HG02623 (cell line): ENCODE measurements around the gene OR52I2.

Source experiments
- ATAC-seq: cut with Tn5 transposase; IDR thresholded peaks from one replicate; pipeline ENCODE4 v1.9.1; 2021; ENCODE audit warnings: moderate library complexity; ENCODE audit not compliant: unreplicated experiment

Gene OR52I2

DNA sequence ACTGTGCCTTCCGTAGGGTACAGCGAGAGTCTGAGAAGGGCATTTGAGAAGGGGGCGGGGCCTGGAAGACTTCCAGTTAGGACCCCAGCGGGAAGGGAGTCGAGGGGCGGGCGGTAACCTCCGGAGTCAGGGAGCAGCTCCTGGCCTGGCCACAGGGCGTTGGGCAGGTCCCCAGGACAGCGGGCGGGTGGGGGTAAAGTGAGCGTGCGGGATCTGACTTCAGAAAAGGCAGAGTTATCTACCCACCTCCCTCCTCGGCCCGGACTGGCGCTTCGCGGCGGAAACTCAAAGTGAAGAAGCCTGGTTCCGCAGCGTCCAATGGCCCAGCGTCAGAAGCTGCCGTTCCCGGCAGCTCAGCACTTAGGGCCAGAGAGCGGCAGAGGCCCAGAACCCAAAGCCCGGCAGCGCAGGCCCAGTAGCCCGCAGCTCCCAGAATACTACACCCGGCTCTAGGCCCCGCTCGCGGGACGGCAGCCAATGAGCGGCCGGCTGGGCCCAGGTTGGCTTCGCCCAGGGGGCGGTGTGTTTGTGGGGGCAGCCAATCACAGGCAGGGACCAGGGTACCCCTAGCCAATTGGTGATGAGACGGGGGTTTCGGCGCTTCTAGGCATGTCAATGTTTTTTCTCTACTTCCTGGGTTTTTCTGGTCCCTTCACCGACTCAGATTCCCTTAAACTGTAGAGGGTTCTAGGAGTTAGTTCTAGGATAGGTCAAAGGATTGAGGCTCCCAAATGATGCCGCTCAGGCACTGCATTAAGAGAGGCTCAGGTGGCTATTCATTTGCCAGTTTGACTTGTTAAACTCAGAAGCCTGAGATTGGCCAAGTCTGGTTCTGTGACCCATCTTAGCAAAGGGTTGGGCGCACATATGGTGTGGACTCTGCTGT is 26.5 kb downstream of the OR52I2 start, which contains the start of gene TRIM68:
Gene TRIM68 (minus strand): TSS at position 451 of the 886 bp plus-strand sequence. CDS start 2,727 bp downstream, outside the sequence.
- peak; percentile 100 for ATAC-seq

- no peak for ATAC-seq
These were observed 28.9 kb downstream of the OR52I2 start for GRCh38 chr11:4610258-4610935.

DNA sequence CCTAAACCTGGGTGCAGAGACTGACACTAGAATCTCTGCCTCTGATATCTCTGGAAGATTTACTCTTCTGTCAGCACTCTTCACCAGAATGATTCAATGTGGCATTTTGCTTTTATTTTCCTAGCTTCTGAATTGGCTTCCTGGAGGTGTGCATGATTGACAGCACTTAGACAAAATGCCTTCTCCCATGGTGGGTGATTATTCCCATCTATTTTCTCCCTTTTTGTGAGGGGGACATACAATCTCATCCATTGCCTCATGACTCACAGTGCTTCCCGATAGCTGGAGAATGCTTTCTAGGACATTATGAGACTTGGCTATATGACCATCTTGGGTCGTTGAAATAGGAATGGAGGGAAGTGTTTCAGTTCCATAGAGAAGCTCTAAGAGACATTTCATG is 30.4 kb downstream of the OR52I2 start:
- no peak for ATAC-seq

DNA sequence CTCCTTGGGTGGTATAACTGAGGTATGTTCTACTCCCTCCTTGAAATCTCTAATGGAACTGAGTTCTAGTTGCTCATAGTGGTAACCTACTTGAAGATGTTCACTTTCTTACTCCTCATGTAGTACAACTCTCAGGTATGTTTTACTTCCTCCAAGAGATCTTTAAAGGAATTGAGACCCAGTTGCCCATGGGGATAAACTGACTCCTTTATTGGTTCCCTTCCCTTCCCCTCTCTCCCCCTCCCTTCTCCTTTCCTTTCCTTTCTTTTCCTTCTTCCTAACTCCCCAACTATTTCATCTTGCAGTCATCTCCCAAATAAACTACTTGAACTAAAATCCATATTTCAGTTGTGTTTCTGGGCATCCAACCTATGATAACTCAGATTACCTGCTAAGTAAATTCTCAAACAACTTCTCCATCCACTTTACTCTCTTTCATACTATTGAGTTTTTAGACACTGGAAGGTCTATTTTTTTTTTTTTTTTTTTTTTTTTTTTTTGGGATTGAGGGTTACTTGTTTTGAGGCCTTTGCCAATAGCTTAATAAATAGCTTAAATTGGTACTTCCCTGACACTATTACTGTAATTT is 34.4 kb downstream of the OR52I2 start:
- ATAC-seq = no peak

DNA sequence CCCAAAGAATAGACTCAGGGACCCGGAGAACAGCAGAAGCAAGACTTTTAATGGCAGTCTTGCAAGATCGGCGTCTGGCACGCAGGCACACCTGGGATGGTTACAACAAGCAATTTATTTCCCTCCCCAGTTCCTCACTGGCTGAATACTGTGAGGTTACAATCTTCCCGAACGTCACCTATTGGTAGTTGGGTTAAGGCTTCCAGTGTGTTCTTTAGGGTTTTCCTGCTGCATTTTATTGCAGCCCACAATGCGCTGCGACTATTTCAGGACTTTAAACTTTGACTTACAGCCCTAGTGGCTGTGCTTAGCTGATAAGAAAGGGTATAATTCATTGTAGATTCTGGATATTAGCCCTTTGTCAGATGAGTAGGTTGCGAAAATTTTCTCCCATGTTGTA is 38.0 kb downstream of the OR52I2 start:
- no peak for ATAC-seq

DNA sequence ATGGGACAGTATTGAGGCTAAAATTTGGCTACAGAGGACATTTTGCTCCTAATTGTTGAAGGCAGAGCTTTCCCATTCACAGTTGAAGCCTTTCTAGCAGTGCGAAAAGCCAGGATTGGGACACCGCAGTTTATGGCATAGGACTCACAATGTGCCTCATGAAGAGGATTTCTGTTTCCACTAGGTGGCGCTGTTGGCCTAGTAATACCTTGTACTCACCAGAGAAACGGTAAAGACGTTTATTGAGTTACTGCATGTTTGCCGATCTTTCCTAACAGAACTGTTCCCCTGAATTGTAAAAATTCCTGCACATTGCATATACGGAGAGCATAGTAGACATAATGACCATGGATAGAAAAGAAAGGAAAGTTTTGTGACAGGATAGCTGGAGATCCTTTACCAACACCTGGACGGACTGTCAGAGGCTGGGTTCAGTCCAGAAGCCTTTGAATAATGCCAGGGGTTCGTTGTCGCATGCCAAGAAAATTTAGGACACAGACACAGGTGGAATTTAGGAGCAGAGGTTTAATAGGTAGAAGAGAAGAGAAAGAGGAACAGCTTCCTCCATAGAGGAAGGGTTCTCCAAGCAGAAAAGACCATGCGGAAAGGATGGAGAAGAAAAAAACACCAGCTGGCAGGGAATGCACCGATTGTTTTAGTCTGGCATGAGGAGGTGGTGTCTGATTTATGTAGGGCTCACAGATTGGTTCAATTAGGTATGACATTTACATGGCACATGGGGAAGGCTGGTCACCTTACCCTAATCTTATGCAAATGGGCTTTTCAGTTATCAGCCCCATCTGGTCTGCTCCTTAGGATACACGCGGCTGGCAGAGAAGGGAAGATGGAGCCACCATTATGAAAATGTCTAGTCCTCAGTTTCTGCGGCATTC is 44.9 kb downstream of the OR52I2 start:
- no peak for ATAC-seq

DNA sequence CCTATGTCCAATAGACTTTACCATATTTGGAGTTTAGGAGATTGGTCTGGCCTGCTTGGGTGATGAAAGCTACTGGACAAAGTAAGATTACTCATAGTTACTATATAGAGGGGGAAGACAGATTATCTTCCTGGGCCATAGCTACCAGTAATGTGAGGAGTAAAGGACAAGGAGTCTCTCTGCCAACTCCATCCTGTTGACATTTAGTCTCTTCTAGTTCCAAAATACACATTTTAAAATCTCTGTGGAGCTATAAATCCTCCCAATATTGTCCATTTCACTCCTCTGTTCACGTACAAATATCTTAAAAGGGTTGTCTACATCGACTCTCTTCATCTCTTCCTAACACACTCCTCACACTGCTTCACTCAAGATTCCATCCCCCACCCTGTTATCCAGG is 54.6 kb downstream of the OR52I2 start:
- ATAC-seq = no peak

GRCh38 chr11:4636962-4637661 is 55.6 kb downstream of the OR52I2 start, which contains the start of gene OR51D1:
OR51D1 (plus strand) TSS chr11:4637477; CDS start chr11:4639791, 2,314 bp downstream.
- ATAC-seq = peak; percentile 91

DNA sequence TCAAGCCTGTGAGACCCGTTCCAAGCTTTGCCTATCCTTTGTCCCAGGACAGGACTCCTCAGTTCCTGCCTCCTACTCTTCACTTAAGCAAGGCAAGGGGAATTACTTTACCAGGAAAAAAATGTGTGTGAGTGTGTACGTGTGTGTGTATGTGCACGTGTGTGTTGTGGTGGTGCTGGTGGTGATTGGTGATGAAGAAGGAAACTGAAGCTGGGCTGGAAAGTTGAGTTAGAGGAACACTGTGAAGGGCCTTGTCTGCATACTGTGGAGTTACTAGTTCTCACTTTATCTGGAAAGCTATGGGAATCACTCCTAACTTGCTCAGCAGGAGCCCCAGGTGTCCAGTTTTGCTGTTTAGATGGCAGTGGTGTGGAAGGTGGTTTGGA is 56.1 kb downstream of the OR52I2 start:
- ATAC-seq = no peak

DNA sequence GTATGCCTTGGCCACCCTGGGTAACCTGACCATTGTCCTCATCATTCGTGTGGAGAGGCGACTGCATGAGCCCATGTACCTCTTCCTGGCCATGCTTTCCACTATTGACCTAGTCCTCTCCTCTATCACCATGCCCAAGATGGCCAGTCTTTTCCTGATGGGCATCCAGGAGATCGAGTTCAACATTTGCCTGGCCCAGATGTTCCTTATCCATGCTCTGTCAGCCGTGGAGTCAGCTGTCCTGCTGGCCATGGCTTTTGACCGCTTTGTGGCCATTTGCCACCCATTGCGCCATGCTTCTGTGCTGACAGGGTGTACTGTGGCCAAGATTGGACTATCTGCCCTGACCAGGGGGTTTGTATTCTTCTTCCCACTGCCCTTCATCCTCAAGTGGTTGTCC is 58.4 kb downstream of the OR52I2 start:
- no peak for ATAC-seq

GRCh38 chr11:4641501-4641900 is 60.0 kb downstream of the OR52I2 start:
- ATAC-seq = no peak

- no peak for ATAC-seq
These were observed 60.5 kb downstream of the OR52I2 start for GRCh38 chr11:4642043-4642442.
